Stimulated activated naive CD8-positive, alpha-beta T cell treated with anti-CD3 and anti-CD28 coated beads, Interleukin-15, Interleukin-2, amounts not matched to agents 100 U/mL and 50 U/mL, for 24 hours (primary cell): ENCODE measurements around the gene HINT3.
"Not testable (repeated sequence)": the region's sequence is repeated elsewhere in the genome, so short reads cannot be mapped to it uniquely, and the experiment has no call there.

Experiments used
- ATAC-seq: fragments of 150-1000 bp; cut with Tn5 transposase; one replicate; pipeline ENCODE4 v1.10.0; 2021
- DNase-seq: peaks from one replicate; pipeline ENCODE4 v3.0.0; 2021

HINT3 gene

GRCh38 chr6:126002755-126003679 lies 46.4 kb downstream of the HINT3 start:
- DNase-seq (no peak), ATAC-seq (no peak)

GRCh38 chr6:126007800-126008199 lies 51.2 kb downstream of the HINT3 start:
- no peak for ATAC-seq

DNA sequence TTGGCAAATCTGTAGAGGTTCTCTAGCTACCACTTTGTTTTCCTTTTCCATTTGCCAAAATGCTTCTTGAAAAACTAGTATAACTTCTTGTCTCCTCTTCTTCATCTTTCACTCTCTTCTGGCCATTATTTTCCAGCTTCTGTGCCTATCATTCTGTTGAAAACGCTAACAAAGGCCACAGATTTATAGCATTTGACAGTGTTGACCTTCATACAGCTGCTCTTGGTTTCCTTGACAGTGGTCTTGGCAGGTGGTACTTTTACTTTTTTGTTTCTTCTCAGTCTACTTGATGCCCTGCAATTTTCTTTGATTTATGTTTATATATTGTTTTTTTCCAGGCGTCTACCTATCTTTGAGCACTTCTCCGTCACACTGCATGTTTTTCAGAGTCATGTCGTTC lies 53.5 kb downstream of the HINT3 start:
- DNase-seq (no peak), ATAC-seq (no peak)

More at GRCh38 chr6:126007800-126008199, 51.2 kb downstream of the HINT3 start:
- DNase-seq: no peak

- no peak for DNase-seq
- ATAC-seq: no peak
Measured at GRCh38 chr6:126015863-126016262, 59.3 kb downstream of the HINT3 start.

DNA sequence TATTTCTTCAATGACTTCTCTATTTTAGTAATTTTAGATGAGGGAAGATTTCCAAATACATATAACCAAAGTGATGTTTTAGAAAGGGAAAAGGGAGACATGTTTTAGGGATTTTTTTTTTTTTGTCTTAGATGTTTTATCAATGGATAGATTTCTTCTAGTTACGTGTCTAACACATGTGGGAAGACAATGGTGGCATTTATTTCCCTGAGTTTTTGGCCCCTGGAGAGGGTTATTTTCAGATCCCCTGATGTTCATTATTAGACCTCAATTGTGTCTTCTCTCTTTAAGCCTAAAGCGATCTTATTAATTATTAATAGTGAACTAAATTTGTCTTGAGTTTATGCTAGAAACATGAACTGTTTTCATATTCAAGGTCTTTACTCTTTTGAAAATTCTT lies 60.0 kb downstream of the HINT3 start:
- DNase-seq (no peak), ATAC-seq (no peak)

GRCh38 chr6:126017668-126018067 lies 61.1 kb downstream of the HINT3 start:
- ATAC-seq (no peak), DNase-seq (no peak)

DNA sequence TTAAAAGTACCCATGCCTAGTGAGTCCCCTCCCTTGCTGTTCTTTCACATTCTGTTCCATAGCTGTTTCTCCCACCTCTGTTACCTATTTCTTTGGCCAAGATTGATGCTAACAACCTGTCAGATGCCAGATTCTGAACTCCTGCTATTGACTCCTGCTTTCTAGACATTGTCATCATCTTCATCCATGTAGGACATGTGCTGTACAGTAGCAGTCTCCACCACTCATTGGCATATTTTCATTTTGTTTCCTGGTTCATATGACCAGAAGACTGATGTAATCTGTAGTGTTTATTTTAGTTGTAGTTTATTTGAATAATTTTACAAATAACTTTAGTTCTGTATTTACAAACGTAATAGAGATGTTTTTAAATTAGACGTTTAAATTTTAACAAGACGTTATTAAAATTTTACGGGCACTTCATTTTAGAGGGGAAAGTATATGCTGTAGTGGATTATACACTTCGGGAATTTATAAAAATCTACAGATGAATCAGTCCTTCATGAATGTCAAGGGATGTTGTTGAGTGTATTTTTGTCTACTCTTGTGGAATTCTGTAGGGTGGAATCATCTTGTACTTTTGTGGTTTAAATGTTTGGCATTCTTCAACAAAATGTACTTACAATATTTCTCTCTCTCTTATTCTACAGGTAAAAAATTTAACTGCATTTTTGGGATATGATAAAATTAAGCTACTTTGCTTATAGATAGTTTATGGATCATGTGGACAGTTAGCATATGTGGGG lies 63.9 kb downstream of the HINT3 start:
- no peak for ATAC-seq
- no peak for DNase-seq

DNA sequence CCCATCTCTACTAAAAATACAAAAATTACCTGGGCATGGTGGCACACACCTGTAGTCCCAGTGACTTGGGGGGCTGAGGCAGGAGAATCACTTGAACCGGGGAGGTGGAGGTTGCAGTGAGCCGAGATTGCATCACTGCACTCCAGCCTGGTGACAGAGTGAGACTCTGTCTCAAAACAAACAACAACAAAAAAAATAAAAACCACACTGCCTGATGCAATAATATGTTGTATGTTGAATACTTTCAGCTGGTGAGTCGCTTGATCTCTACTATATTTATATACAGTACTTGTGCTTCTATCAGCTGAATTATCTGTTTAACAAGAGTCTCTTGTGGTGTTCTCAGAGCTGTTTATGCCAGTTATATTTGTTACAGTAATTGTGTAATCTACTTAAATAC lies 66.9 kb downstream of the HINT3 start:
- DNase-seq, ATAC-seq: not testable (repeated sequence)

DNA sequence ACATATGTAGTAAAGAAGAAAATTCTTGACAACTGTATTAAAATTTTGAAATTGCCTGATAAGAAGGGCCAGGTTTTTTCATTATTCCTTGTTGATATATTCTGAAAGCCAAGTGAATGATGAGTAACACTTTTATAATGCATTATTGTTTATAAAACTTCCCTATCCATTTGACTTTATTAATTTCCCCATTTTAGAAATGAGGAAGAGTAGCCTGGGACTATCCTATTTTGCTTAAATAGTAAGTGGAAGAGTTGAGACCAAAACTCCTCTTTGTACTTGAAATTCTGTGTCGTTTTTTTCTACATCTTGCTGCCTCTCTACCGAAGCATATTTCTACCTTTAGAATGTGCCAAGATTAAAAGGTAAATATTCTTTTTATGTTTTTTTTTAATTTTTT lies 69.4 kb downstream of the HINT3 start:
- ATAC-seq: no peak
- no peak for DNase-seq

GRCh38 chr6:126027601-126028000 lies 71.0 kb downstream of the HINT3 start:
- ATAC-seq: no peak

More at GRCh38 chr6:126027601-126028000, 71.0 kb downstream of the HINT3 start:
- no peak for DNase-seq
